ENCODE results near the gene GDE1.

DNA sequence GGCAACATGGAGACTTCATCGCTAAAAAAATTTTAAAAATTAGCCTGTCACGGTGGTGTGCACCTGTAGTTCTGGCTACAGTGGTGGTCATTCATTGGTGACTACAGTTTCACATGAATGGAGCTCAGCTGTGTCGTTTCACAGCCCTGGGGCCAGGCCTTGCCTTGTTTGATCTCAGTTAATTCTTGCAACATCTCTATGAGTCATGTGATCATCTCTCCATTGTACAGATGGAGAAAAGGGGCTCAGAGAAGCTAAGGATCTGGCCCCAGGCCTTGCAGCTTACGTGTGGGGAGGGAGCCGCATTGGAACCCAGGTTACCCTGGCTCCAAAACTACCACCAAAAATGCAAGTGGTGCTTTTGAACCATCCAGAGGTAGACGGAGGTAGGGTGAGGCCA, 49.4 kb downstream of the GDE1 start:
- TF ChIP-seq, protein P1, sequence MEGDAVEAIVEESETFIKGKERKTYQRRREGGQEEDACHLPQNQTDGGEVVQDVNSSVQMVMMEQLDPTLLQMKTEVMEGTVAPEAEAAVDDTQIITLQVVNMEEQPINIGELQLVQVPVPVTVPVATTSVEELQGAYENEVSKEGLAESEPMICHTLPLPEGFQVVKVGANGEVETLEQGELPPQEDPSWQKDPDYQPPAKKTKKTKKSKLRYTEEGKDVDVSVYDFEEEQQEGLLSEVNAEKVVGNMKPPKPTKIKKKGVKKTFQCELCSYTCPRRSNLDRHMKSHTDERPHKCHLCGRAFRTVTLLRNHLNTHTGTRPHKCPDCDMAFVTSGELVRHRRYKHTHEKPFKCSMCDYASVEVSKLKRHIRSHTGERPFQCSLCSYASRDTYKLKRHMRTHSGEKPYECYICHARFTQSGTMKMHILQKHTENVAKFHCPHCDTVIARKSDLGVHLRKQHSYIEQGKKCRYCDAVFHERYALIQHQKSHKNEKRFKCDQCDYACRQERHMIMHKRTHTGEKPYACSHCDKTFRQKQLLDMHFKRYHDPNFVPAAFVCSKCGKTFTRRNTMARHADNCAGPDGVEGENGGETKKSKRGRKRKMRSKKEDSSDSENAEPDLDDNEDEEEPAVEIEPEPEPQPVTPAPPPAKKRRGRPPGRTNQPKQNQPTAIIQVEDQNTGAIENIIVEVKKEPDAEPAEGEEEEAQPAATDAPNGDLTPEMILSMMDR (IDR thresholded peaks at IDR 0.05) = no peak
- TF ChIP-seq POLR2A (IDR thresholded peaks at IDR 0.05) = no peak
